Skin epidermis (tissue), 12 donors: Measurements from ENCODE around the gene SLC38A1.
"Not testable (repeated sequence)": the region's sequence is repeated elsewhere in the genome, so short reads cannot be mapped to it uniquely, and the experiment has no call there.

Source experiments
- H3K27ac ChIP-seq, 21 experiments: fragments of 200-600 bp; sonication (generic) in 11 of 21; one replicate each; pipeline ENCODE4 v1.5.0; 2020; ENCODE audit warnings: mild to moderate bottlenecking in 3 of 21, inconsistent platforms in 2 of 21, moderate library complexity in 2 of 21
- H3K4me3 ChIP-seq, 7 experiments: fragments of 200-600 bp; sonication (generic) in 2 of 7; one replicate each; pipeline ENCODE4 v1.5.0; 2020; ENCODE audit warnings: inconsistent platforms in 2 of 7, mild to moderate bottlenecking in 2 of 7, moderate library complexity in 1 of 7

Gene SLC38A1

DNA sequence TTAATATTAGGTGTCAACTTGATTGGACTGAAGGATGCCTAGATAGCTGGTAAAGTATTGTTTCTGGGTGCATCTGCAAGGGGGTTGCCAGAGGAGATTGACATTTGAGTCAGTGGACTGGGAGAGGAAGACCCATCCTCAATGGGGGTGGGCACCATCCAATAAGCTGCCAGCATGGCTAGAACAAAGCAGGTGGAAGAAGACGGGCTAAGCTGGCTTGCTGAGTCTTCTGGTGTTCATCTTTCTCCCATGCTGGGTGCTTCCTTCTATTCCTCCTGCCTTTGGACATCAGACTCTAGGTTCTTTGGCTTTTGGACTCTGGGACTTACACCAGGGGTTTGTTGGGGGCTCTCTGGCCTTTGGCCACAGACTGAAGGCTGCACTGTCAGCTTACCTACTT is 87.4 kb downstream of the SLC38A1 start:
- Histone ChIP-seq H3K4me3 (no peak overlapping the region), H3K27ac (no peak overlapping the region)

DNA sequence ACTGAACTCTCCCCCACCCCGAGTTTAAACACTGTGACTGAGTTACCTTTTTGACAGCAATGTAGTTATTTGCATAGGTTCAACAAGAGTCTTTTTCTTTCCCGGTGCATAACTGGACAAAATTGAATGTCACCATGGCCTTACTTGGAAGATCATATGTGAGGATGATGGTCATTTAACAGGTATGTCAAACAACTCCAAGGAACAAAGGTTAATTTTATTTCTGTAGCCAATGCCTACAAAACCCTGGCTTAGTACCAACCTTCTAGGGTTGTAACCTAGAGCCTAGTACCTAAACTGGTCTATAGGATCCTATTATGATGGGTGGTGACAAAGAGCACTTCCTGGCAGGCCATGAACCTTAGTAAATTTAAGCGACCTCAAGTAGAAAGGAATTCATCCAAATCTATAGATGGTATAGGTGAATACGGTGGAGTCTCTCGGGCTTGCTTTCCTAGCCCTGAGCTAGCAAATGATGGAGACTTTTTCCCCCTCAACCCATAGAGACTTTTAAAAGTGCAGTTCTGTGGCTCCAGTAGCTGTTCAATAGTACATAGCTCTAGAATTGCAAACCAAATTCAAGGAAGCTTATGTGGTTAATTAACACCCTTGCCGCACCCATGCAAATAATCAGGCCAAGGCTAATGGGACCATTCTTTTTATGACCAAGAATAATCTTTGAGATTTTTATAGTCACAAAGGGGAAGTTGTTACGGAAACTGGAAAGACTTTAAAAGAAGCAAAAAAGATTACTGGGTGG is 89.0 kb downstream of the SLC38A1 start:
- peak overlapping the region in 1 of 21 experiments; percentile 42 for H3K27ac ChIP-seq
- H3K4me3 ChIP-seq, result no peak overlapping the region

DNA sequence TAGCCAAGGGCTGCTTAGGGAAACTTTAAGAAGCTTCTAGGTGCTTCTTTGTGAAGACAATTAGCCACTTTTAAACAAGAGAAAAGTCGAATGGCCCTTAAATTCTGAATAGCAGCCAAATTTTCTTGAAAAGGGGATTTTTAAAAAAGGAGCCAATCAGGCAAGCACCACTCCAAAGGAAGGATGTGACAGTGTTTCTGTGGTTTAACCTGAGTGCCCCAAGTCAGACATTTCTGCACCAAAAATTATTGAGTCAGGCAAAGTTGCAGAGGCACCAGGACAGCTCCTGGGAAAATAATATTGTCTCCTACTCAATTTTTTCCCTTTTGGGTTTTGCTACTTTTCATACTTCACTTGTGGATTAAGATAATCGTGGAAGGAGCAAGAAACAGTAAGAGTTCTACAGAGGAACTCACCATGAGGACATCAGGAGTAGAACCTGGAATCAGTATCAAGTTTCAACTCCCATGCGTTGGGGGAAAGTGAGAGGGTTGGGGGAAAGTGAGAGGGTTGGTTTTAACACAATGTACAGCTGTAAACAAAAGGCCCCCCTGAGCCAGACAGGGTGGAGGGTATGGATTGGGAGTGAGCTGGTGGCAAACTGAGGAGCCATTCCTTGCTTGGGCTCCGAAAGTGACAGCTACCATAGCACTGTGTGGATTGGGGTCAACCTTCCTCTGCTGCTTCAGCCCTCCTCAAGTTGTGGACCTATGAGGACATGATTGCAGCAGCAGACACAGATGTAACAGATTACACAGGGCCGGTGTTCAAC is 90.8 kb downstream of the SLC38A1 start:
- Histone ChIP-seq H3K27ac (no peak overlapping the region), H3K4me3 (no peak overlapping the region)

DNA sequence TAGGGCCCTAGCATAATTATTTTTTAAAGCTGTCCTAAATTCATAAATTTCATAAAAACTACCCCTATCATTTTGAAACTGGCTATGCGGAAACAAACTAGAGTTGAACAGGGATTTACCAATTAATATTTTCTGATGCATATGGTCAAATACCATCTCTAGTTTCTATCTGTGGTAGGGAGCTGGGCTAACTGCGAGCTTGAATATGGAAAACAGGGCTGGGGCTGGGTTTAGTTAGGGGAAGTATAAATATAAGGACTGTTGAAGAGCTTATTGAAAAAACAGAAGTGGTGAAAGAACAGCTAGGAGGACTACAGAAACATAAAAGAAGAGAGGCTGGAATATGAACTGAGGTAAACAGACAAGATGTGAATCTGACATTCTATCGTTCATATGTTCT is 91.8 kb downstream of the SLC38A1 start:
- Histone ChIP-seq H3K27ac (no peak overlapping the region), H3K4me3 (no peak overlapping the region)

DNA sequence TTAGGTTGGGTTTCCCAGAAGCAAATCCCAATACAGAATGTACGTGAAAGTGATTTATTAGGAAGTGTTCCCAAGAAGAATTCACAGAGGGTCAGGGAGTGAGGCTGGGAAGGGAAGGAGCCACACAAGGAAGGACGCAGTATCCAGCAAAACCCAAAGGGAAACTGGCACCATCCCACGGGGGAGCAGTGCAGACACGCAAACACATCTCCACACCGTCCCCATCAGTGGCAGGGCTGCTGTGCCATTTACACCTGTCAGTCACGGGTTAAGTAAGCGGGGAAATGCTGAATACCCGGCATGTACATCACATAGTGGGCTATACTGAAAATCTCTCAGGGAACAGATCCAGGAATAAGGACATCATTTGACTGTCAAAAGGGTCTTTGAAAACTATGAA is 93.9 kb downstream of the SLC38A1 start:
- Histone ChIP-seq H3K4me3 (no peak overlapping the region), H3K27ac (no peak overlapping the region)

DNA sequence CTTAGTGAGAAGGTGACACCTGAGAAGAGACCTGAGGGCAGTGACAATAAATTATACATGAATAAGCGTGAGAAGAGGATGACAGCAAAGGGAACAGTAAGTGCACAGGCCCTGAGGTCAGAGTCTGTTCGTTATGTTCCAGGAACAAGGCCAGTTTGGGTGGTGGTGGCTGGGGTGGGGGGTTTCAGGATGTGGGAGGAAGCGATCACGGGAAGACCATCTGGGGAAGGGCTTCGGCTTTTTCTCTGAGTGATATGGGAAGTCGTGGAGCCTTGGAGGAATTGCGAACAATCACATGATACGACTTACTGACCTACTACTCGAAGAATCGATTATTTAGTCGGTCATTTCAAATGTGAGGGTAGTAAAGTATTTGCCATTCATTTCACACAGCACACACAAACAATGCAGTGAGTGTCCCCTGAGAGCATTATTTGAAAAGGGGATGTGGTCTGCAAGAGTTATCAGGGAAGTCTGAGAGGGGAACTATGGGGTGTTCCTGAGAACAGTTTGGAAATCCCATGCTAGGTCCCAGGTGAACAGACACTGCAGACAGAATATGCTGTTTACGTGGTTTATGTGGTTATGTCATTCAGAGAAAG is 94.7 kb downstream of the SLC38A1 start:
- no peak overlapping the region for H3K27ac ChIP-seq
- no peak overlapping the region for H3K4me3 ChIP-seq

DNA sequence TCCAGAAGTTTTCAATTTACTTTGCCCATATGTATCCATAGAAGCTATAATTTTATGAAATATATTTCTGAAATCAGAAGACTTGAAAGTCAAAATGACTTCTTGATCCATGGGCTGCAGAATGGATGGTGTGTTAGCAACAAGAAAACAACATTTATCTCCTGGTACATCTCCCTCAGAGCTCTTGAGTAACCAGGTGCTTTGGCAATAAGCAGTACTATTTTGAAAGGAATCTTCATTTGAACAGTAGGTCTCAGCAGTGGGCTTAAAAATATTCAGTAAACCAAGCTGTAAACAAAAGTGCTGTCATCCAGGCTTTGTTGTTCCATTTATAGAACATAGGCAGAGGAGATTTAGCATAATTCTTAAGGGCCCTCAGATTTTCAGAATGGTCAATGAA is 100.4 kb downstream of the SLC38A1 start:
- no peak overlapping the region for H3K4me3 ChIP-seq
- H3K27ac ChIP-seq, result no peak overlapping the region

DNA sequence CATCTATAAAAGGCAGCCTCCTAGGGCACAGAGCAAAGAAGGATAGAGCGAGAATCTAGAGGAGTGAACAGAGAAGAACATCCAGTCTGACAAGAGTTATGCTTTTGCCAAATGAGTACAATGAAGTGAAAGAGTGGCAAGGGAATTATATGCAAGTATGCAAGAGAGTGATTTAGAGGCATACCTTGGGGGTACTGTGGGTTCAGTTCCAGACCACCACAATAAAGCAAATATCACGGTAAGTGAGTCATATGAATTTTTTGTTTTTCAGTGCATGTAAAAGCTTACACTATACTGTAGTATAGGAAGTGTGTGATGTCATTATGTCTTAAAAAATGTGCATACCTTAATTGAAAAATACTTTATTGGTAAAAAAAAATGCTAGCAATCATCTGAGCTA is 101.4 kb downstream of the SLC38A1 start:
- no peak overlapping the region for H3K4me3 ChIP-seq
- no peak overlapping the region for H3K27ac ChIP-seq

DNA sequence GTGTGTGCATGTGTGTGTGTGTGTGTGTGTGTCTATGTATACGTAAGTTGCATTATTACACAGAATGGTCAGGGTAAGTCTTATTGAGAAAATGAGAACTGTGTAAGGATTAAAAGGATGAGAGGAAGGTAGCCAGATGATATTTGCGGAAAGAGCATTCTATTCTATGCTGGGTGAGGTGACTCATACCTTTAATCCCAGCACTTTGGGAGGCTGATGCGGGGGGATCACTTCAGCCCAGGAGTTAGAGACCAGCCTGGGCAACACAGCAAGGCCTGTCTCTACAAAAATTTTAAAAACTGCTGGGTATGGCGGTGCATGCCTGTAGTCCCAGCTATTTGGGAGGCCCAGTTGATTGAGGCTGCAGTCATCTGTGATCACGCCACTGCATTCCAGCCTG is 103.7 kb downstream of the SLC38A1 start:
- peak overlapping the region in 4 of 21 experiments; percentile 21 to 78 (median 36) for H3K27ac ChIP-seq
- no peak overlapping the region for H3K4me3 ChIP-seq

DNA sequence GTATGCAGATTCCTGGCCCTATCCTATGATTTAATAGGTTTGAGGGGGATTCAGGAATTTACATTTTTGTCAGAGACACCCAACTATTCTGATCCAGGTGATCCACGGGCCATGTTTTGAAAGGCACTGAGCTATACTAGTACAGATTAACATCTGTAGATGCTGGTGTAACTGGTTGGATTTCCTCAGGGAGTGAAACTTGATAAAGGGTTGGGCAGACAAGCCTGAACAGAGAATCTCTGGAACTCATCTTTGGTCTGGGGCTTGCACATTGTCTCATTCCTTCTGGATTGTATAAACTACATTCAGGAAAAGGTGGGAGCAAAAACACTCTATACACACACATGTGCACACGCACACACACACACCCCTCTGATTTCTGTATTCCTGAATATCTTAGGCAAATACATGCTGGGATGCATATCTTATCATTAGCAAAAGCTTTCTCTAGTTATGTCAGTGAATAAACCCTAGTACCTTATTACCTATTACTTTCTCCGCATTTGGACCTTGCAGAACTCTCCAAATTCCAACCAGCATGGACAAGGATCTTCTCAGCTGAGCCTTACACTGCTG is 104.6 kb downstream of the SLC38A1 start:
- Histone ChIP-seq H3K27ac (peak overlapping the region in 12 of 21 experiments; percentile 2 to 78 (median 34)), H3K4me3 (no peak overlapping the region)

DNA sequence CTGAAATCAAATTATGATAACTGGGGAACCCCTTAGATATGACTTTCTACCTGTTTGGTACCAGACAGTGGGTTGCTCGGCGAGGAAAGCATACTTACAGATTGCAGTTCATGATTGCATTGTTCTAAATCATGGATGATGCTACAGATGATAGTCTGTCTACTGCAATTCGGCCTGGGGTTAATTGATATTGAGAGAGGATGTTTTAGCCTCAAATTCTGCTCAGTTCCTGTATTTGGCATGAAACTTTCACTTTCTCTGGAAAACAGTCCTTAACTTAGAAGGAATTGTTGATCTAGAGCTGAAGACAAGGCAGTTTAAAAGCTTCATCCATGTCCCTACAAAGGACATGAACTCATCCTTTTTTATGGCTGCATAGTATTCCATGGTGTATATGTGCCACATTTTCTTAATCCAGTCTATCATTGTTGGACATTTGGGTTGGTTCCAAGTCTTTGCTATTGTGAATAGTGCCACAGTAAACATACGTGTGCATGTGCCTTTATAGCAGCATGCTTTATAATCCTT is 106.2 kb downstream of the SLC38A1 start:
- not testable (repeated sequence) for H3K27ac ChIP-seq

DNA sequence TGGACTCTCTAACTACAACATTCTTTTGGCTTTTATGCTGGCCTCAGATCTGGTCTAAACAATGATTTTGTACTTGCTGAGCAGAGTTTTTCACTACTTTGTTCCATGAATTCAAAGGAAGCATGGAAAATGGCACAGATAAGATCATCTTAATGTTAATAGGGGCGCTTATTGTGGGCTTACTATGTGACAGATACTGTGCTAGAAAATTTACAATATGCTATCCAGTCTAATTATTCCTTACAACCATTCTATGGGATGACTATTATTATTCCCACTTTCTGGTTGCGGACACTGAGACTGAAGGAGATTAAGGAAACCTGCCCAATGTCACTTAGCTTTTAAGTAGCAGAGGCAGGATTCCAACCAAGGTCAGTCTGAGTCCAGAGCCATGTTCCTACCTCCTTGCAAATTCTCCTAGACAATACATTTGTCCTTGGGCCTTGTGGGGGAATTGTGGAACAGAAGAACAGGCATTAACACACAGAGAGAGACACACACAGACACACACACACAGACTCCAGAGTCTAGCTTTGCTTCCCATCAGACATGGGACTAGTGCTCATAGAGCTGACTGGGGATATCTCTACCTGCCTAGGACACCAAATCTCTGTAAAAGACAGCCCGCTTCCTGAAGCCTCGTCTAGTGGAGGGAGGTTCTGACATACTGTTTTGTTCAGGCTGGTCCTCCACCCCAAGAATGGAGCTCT is 107.7 kb downstream of the SLC38A1 start:
- H3K27ac ChIP-seq, result peak overlapping the region in 17 of 21 experiments; percentile 1 to 73 (median 43)
- H3K4me3 ChIP-seq, result no peak overlapping the region

More for the DNA sequence above, 106.2 kb downstream of the SLC38A1 start:
- H3K4me3 ChIP-seq, result not testable (repeated sequence)

DNA sequence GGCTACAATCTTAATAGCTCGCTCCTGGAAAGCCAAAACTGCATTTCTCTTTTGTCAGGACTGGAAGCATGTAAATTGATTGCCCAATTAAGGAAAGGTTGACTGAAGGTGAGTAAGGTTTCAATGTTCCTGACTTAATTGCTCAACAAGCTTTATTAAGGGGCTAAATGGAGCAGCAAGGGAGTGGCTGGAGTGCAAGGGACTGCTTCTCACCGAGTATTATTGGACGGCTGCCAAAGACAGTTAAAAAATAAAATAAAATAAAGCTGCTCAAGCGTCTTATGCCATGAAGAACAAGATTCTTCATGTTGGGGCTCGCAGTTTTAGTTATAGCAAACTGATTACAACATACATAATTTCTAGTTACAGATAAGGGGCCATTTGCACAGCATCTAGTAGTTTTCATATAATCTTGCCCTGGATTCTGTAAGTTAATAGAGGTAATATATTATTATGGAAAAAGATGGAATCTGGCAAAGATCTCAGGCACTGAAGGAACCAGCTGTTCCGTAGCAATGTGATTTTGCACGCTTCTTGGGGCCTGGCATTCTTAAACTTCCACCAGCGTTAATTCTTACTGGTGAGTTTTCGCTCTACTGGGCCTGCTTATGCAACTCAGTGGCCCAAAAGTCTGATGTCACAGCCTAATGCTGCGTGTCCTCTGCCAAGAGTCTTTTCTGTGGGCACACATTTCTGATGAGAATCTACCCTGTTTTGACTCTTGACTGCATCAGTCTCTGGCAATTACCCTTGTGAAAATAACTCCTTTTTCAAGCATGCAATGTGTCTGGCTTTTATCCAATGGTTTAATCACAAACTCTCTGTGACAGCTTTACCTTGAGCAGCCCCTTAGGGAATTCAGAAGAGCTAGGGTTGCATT is 108.5 kb downstream of the SLC38A1 start:
- Histone ChIP-seq H3K4me3 (no peak overlapping the region), H3K27ac (peak overlapping the region in 14 of 21 experiments; percentile 1 to 73 (median 45))

DNA sequence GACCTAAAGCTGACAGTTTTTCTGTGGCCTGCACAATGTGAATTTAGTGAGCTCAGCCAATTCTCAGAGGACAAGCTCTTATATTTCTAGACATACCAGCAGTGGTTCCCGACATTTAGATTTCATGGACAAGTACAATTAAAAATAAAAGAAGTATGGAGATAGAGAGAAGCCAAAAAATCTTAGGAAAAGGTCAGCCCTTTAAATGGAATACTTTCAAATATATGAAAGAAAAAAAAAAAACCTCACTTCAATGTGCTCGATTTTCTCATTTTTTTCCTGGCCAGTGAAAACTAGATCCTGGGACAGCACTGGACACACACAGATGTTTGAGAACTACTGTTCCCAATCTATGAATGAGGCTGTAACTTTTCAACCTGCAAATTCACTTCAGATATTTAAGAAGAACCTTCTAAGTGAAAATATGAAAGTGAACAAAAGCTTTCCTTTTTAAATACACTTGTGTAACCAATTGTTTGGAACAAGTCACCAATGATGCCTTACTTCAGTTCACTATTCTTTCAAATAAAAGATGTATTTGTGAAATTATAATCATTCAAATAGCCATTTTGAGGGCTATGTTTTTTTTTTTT is 109.4 kb downstream of the SLC38A1 start:
- no peak overlapping the region for H3K4me3 ChIP-seq
- H3K27ac ChIP-seq, result peak overlapping the region in 7 of 21 experiments; percentile 17 to 73 (median 37)

DNA sequence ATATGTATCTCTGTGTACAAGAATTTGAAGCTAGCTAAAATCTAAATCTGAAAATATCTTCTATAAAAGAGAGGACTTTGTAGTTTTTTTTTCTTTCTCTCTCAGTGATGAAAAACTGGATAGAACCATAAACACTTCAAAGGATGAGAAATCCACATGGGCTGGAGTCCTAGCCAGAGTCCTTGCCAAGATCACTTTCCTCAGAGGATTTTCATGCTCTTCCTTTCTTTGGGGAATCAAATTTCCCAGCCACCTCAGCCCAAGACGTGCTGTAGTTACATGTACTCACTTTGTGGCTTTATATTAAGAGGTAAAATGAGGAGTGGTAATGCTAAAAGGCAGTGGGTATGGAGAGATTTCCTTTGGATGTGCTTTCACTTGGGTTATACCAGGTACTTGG is 110.3 kb downstream of the SLC38A1 start:
- no peak overlapping the region for H3K4me3 ChIP-seq
- H3K27ac ChIP-seq, result peak overlapping the region in 4 of 21 experiments; percentile 5 to 43 (median 19)

DNA sequence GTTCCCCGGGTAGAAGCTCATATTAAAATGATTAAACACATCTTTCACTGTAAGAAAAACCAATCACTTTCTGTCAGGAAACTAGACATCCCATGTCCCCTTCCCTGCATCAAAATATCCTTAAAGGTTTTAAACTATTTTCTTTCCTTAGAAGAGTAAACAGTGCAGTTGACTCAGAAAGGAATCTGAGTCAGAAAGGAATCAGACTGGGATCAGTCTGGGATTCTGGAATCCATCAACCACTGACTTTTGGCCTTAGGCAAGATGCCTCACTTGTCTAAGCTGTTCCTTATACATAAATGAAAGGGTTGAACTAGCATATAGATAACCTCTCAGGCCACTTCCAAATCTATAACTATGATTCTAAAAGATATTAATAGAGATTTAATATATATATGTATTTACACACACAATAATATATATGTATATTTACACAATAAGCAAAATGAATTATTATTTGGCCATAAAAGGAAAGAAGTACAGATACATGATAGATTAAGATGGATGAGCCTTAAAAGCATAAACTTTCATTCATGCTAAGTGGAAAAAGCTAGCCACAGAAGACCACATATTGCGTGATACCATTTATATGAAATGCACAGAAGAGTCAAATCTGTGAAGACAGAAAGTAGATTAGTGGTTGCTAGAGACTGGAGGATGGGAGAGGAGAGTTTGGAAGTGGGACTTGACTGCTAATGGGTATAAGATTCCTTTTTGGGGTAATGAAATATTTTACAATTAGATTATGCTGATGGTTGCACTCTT is 114.4 kb downstream of the SLC38A1 start:
- Histone ChIP-seq H3K4me3 (no peak overlapping the region), H3K27ac (peak overlapping the region in 5 of 21 experiments; percentile 3 to 41 (median 25))

DNA sequence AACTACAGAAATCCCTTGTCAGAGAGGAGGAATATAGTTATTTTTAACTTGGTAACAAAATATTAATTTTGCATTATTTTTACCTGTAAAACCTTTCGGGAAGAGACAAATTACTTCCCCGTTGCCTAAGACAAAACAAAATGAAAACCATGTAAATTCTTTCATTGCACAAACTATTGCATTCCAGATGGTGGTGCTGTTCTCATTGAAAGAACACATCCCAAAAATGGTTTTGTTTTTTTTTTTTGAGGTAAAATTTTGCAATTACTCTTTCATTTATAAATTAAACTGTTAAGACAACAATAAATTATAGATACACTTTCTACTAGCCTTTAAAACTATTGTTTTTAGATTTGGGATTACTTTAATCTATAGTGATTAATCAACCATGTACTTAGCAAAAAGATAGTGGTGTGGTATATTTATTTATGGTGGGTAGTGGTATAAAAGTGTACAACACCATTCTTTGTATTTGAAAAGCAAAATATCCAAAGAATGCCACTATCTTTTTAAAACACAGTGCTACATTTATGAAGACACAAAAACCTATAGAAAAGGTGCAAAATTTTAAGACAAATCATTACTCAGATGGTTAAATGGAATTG is 115.5 kb downstream of the SLC38A1 start:
- peak overlapping the region in 4 of 21 experiments; percentile 2 to 41 (median 21) for H3K27ac ChIP-seq
- no peak overlapping the region for H3K4me3 ChIP-seq
